ENCODE data around the gene ZNF726. TPM values are rescaled to one million over a fixed set of nuclear protein-coding genes. Genes with fewer than 3 reads are reported as not detected.

ZNF726 gene
- under 1 TPM in 2 of 4 donors, not detected in 2; 0.22 to 0.25 TPM for total RNA-seq
- polyA plus RNA-seq, result under 1 TPM; 0.05 to 0.16 (median 0.06) TPM
- long read RNA-seq, donor 1, result 0 reads
- long read RNA-seq, donor 2, result 0 reads

GRCh38 chr19:23914402-23915286, at the start of gene ZNF726:
Gene ZNF726, plus strand, starts transcription at chr19:23914886. Its CDS starts 109 bp downstream, at chr19:23914995.
- Histone ChIP-seq H3K4me1 (no peaks in the 10 kb centered on the region), H3K4me3 (peak within 1 kb of the TSS; percentile 63), H3K36me3 (ENCODE audit: insufficient read depth in 1 of 2, low read depth in 1 of 2) (no peaks in the 10 kb centered on the region), H3K27ac (no peak within 1 kb of the TSS), H3K27me3 (ENCODE audit: insufficient read depth in 3 of 3, low read length in 2 of 3) (no peaks in the 10 kb centered on the region), H3K9me3 (no peaks in the 10 kb centered on the region)
- intact Hi-C loops (cut with DNase I), result no loop called here
- ATAC-seq, result peak; percentile 58 to 84 (median 70)
- WGBS, 3 donors, result 5 to 17% (median 13%) methylated on average over 43 to 44 of the region's 44 CpGs
- TF ChIP-seq CTCF (IDR thresholded peaks at IDR 0.05), result no peak
- DNase-seq, result peak; percentile 79 to 86

GRCh38 chr19:23867895-23868294, 46.8 kb upstream of the ZNF726 start:
- Histone ChIP-seq H3K4me1 (no peaks in the 10 kb centered on the region), H3K4me3 (no peak overlapping the region), H3K27me3 (ENCODE audit: insufficient read depth in 3 of 3, low read length in 2 of 3) (no peaks in the 10 kb centered on the region), H3K9me3 (no peaks in the 10 kb centered on the region), H3K36me3 (ENCODE audit: insufficient read depth in 1 of 2, low read depth in 1 of 2) (no peaks in the 10 kb centered on the region), H3K27ac (no peak overlapping the region)
- intact Hi-C loops (cut with DNase I), result no loop called here
- WGBS, 3 donors, result 75 to 82% (median 82%) methylated on average over 4 of the region's 4 CpGs
- TF ChIP-seq CTCF (IDR thresholded peaks at IDR 0.05), result no peak
- no peak for DNase-seq
- ATAC-seq, result no peak

- no peaks in the 10 kb centered on the region for H3K36me3 ChIP-seq (ENCODE audit: insufficient read depth in 1 of 2, low read depth in 1 of 2)
- ATAC-seq, result no peak
- no peak overlapping the region for H3K27ac ChIP-seq
- WGBS, 3 donors, result 88 to 98% (median 94%) methylated on average over 3 of the region's 3 CpGs
- H3K27me3 ChIP-seq (ENCODE audit: insufficient read depth in 3 of 3, low read length in 2 of 3), result no peaks in the 10 kb centered on the region
- DNase-seq, result no peak
- intact Hi-C loops (cut with DNase I), result no loop called here
- no peaks in the 10 kb centered on the region for H3K9me3 ChIP-seq
- H3K4me3 ChIP-seq, result no peak overlapping the region
- no peaks in the 10 kb centered on the region for H3K4me1 ChIP-seq
- no peak for TF ChIP-seq CTCF (IDR thresholded peaks at IDR 0.05)
Observed at GRCh38 chr19:23868630-23869029, 46.1 kb upstream of the ZNF726 start.

GRCh38 chr19:23872282-23872919, 42.3 kb upstream of the ZNF726 start:
- Histone ChIP-seq H3K27me3 (ENCODE audit: insufficient read depth in 3 of 3, low read length in 2 of 3) (no peaks in the 10 kb centered on the region), H3K4me3 (no peak overlapping the region), H3K9me3 (no peaks in the 10 kb centered on the region), H3K27ac (no peak overlapping the region), H3K4me1 (no peaks in the 10 kb centered on the region), H3K36me3 (ENCODE audit: insufficient read depth in 1 of 2, low read depth in 1 of 2) (no peaks in the 10 kb centered on the region)
- intact Hi-C loops (cut with DNase I), result no loop called here
- WGBS, 3 donors, result 85 to 87% (median 87%) methylated on average over 1 of the region's 1 CpG
- no peak for ATAC-seq
- DNase-seq, result no peak
- TF ChIP-seq CTCF (IDR thresholded peaks at IDR 0.05), result no peak
